Thoracic aorta (tissue), 2 donors: ENCODE measurements around the gene SFT2D2. TPM values are rescaled to one million over a fixed set of nuclear protein-coding genes. Genes with fewer than 3 reads are reported as not detected.

Source experiments
- ATAC-seq: fragments of 150-250 bp; one replicate; pipeline ENCODE4 v1.8.0; 2017; ENCODE audit warnings: low read depth; ENCODE audit not compliant: insufficient number of reproducible peaks, low FRiP score
- DNase-seq: peaks from one replicate; pipeline ENCODE4 v3.0.0-alpha.2; 2020; ENCODE audit warnings: low spot score
- H3K27ac ChIP-seq, 2 donors: fragments of 200-600 bp; sonication (generic); 1 replicate in 1 of 2; 2 replicates in 1 of 2; pipeline ENCODE4 v1.5.1; 2016; ENCODE audit warnings: mild to moderate bottlenecking in 2 of 2, moderate library complexity in 2 of 2
- H3K27me3 ChIP-seq: fragments of 200-600 bp; sonication (generic); replicated peaks from 2 replicates; pipeline ENCODE4 v1.6.0; 2016; ENCODE audit warnings: mild to moderate bottlenecking; ENCODE audit not compliant: insufficient read depth
- H3K36me3 ChIP-seq: fragments of 200-600 bp; sonication (generic); one replicate; pipeline ENCODE4 v1.5.1; 2016
- H3K4me1 ChIP-seq, 2 donors: fragments of 200-600 bp; sonication (generic); 1 replicate in 1 of 2; 2 replicates in 1 of 2; pipeline versions ENCODE4 v1.5.1 to v1.6.0; 2016; ENCODE audit warnings: low read depth in 2 of 2, mild to moderate bottlenecking in 1 of 2; ENCODE audit not compliant: control insufficient read depth in 1 of 2
- H3K4me3 ChIP-seq: fragments of 200-600 bp; sonication (generic); 2 replicates; pipeline ENCODE4 v1.5.1; 2016; ENCODE audit warnings: mild to moderate bottlenecking
- H3K9me3 ChIP-seq: fragments of 200-600 bp; sonication (generic); 2 replicates; pipeline ENCODE4 v1.5.1; 2016
- CTCF ChIP-seq: fragments of 200-600 bp; sonication (generic); IDR thresholded peaks from one replicate; pipeline ENCODE4 v1.5.1; 2019; ENCODE audit warnings: antibody characterized with exemption
- total RNA-seq, 2 donors: library from RNA; depleted of rRNA; stranded (reverse); fragments of >200 nt; gene quantifications; one replicate each; pipeline versions ENCODE4 v1.1.0 to v1.2.3, GENCODE V29; 2016

Gene SFT2D2
- total RNA-seq, 2 donors from 2014 or later = 65.4 to 124 TPM

DNA sequence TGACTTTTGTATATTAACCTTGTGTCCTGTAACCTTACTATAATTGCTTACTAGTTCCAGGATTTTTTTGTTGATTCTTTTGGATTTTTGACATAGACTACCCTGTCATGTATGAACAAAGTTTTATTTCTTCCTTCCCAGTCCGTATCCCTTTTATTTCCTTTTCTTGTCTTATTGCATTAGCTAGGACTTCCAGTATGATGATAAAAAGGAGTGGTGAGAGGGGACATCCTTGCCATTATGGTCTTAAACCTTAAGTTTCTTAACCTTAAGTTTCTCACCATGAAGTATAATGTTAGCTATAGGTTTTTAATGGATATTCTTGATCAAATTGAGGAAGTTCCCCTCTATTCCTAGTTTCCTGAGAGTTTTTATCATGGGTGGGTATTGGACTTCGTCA, 30.4 kb downstream of the SFT2D2 start:
- no peak for ATAC-seq
- Histone ChIP-seq H3K4me3 (no peak overlapping the region), H3K9me3 (peaks cover 13% of the 10 kb centered on the region), H3K36me3 (peaks cover 3% of the 10 kb centered on the region), H3K27ac (no peak overlapping the region), H3K4me1 (peaks cover 11 to 40% of the 10 kb centered on the region in 2 donors), H3K27me3 (no peaks in the 10 kb centered on the region)
- DNase-seq = no peak
- no peak for TF ChIP-seq CTCF

DNA sequence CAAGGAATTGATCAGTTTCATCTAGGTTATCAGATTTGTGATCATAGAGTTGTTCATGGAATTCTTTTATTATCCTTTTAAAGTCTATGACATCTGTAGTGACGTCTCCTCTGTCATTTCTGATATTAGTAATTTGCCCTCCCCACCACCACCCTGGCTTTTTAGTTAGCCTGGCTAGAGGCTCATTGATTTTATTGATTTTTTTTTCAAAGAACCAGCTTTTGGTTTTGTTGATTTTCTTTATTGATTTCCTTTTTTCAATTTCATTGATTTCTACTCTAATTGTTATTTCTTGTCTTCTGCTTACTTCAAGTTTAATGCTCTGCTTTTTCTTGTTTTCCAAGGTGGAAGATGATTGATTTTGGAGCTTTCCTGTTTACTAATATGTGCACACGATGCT, 31.6 kb downstream of the SFT2D2 start:
- no peak overlapping the region for H3K4me3 ChIP-seq
- H3K36me3 ChIP-seq = peaks cover 3% of the 10 kb centered on the region
- peaks cover 13% of the 10 kb centered on the region for H3K9me3 ChIP-seq
- TF ChIP-seq CTCF = no peak
- no peak overlapping the region for H3K27ac ChIP-seq
- no peak for ATAC-seq
- no peaks in the 10 kb centered on the region for H3K27me3 ChIP-seq
- DNase-seq = no peak
- H3K4me1 ChIP-seq = peaks cover 13 to 40% of the 10 kb centered on the region in 2 donors

- ATAC-seq (no peak), DNase-seq (no peak)
- TF ChIP-seq CTCF = no peak
- peaks cover 7 to 48% of the 10 kb centered on the region in 2 donors for H3K4me1 ChIP-seq
- H3K27me3 ChIP-seq = no peaks in the 10 kb centered on the region
- peaks cover 3% of the 10 kb centered on the region for H3K36me3 ChIP-seq
- no peak overlapping the region for H3K4me3 ChIP-seq
- peaks cover 13% of the 10 kb centered on the region for H3K9me3 ChIP-seq
- no peak overlapping the region for H3K27ac ChIP-seq
These were observed 33.8 kb downstream of the SFT2D2 start for GRCh38 chr1:168259567-168259966.

- peak overlapping the region; percentile 4 to 60 for H3K27ac ChIP-seq
- DNase-seq = no peak
These were observed 34.6 kb downstream of the SFT2D2 start for GRCh38 chr1:168260393-168260792.

DNA sequence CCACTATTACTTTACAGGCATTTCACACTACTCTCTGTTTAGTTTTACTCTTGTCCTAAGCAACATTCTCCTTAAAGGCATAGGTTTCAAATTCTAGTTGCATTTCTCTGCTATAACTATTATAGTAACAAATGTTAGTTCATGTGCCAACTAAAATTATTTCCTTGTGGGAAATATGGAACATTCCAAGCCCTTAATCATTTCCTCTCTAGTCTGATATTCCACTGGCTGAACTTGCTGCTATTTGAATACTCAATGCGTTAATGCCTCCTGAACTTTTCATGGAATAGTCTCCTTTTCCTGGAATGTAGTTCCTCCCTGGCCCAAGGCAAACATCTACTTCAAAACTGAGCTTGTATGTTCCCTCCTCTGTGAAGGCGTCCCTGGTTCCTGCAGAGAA, 35.6 kb downstream of the SFT2D2 start:
- ATAC-seq (peak; percentile 38), DNase-seq (no peak)
- no peak for TF ChIP-seq CTCF
- H3K36me3 ChIP-seq = no peaks in the 10 kb centered on the region
- peak overlapping the region; percentile 4 to 60 for H3K27ac ChIP-seq
- peaks cover 7 to 48% of the 10 kb centered on the region in 2 donors for H3K4me1 ChIP-seq
- no peaks in the 10 kb centered on the region for H3K27me3 ChIP-seq
- H3K9me3 ChIP-seq = peaks cover 4% of the 10 kb centered on the region
- peak overlapping the region; percentile 35 for H3K4me3 ChIP-seq

More at GRCh38 chr1:168260393-168260792, 34.6 kb downstream of the SFT2D2 start:
- ATAC-seq = no peak
- Histone ChIP-seq H3K9me3 (peaks cover 13% of the 10 kb centered on the region), H3K4me3 (no peak overlapping the region), H3K27me3 (no peaks in the 10 kb centered on the region), H3K36me3 (no peaks in the 10 kb centered on the region), H3K4me1 (peaks cover 7 to 48% of the 10 kb centered on the region in 2 donors)
- TF ChIP-seq CTCF = no peak
